ENCODE results near the gene LAMB4. TPM values are rescaled to one million over a fixed set of nuclear protein-coding genes. Genes with fewer than 3 reads are reported as not detected.

The LAMB4 gene
- polyA plus RNA-seq, 1 donor = 4.3 TPM

DNA sequence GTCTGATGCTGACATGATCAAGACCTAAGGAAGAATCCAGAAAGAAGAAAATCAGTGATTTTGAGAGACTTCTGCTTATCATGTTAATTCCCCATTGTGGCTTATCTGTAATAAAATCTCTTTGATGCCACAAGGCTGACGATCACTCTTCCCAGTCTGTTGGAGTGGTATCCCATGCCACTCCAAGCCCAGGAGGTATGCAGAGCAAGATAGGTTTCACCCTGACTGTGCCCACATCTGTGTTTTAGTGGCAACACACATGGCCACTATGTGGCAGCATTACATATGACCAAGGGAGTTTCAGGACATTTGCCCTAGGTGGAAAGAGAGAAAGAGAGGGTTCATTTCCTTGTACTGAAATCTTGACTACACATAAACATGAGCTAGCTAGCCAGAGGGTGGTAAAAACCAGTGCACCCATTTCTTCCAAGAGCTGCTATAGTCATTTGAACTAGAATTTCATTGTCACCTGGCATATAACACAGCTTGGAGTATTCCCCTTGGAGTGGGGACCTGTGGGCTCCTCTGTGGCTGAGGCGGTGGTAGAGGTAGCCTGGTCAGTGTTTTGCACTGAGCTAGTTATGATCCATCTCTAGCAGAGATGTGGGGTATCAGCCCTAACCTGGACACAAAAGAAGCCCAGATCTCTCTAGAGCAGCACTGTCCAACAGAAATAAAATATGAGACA is 20.8 kb downstream of the LAMB4 start:
- no peak for DNase-seq

- DNase-seq = no peak
Measured at GRCh38 chr7:108108131-108108530, 22.0 kb downstream of the LAMB4 start.

DNA sequence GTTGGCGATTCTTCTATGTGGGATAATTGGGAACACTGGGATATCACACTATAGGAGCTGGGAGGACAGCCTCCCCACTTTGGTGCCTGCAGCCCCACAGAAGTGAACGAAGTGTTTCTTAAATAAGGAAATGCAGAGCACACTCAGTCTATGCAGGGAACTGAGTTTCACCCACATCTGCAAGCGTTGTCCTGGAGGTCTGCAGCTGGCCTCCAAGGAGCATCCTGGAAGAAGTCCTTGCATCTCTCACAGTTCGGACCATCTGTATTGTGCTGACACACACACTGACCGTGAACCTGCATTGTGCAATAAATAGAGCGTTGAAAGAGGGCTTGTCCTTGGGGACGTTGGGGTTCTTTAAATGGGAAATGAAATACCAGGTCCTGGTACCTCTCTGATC is 25.8 kb downstream of the LAMB4 start:
- DNase-seq = no peak

DNA sequence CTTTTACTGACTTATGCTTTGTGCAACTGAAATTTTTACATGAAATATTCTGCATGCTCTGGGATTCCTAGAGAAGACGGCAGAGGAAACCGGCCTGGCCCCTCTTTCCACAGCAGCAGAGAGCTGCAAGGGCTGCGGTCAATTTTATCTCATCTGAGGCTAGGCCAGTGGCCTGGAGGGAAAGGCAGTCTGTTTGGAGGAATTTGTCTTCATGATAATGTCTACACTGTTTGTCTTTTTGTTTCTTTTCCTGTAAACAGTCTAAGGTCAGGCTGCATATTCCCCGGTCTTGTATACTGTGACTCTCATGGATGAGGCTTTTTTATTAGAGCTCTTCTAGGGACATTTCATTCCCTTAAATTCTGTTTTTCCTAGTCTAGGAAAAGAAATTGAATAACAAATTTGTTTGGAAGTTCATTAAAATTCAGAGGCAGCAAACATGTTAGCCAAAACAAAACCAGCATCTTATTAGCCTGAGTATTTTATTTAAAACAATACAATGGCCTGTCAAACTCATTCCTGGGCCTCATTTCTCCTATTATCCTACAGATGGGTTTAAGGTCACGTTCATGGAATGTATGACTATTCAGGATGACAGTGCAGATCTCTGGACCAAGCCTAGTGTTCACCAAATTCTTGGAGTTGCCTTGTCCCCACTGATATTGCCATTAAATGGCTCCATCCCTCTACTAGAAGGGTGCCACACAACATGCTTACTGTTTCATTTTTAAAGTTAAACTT is 26.4 kb downstream of the LAMB4 start:
- DNase-seq = no peak

GRCh38 chr7:108102671-108103312 is 27.4 kb downstream of the LAMB4 start:
- no peak for DNase-seq

GRCh38 chr7:108101759-108102158 is 28.4 kb downstream of the LAMB4 start:
- DNase-seq = no peak

- no peak for DNase-seq
Measured at GRCh38 chr7:108099713-108100112, 30.4 kb downstream of the LAMB4 start.

DNA sequence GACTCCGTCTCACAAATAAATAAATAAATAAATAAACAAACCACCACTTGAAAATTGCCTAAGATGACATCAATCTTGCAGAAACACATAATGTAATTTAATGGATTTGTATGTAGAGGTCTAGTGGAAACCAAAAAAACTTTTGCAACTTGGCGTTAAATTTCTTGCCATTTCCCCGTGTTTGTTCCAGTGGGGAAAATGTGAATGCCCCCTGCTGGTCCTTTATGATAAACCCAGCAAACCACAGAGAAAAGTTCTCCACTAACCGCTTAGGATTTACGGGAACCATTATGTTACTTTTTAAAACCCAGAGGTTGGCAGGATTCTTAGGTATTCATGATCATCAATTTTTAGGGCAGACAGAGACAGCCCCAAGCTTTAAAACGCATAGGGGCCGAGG is 32.5 kb downstream of the LAMB4 start:
- no peak for DNase-seq

DNA sequence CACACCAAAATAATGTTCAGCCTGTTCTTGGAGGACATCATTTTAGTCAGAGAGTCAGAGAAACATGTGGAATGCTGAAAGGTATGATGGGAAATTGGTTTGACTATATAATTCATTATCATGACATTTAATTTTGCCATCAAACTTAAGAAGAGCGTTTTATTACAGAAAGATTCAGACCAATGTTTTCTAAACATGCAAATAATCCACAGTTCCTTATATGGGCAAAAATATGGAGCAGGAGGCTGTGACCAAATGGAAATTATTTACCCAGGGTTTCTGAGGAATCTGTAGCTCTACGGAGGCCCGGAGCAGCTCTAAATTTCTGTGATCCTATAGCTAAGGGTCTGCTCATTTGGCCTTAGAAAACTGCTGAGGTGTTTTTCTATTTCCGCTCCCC is 33.2 kb downstream of the LAMB4 start:
- DNase-seq = no peak

- DNase-seq = no peak
Measured at GRCh38 chr7:108094933-108095710, 35.0 kb downstream of the LAMB4 start.

DNA sequence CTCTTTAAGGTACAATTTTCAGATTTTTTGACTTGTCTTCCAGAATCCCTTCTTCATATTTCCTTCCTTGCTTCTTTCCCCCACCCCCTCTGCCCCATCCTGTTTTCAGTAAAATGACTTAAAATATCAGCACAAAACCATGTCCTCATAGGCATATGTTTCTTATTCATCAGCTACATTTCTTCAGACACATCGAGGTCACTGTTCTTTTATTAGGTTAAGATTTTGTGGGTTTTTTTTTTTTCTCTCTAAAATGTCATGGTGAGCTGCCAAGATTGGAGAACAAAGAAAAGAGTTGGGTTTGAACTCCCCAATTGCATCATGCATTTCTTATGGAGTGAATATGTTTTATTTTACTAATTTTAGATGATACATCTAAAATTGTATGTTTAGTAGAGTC is 35.8 kb downstream of the LAMB4 start:
- DNase-seq = no peak

DNA sequence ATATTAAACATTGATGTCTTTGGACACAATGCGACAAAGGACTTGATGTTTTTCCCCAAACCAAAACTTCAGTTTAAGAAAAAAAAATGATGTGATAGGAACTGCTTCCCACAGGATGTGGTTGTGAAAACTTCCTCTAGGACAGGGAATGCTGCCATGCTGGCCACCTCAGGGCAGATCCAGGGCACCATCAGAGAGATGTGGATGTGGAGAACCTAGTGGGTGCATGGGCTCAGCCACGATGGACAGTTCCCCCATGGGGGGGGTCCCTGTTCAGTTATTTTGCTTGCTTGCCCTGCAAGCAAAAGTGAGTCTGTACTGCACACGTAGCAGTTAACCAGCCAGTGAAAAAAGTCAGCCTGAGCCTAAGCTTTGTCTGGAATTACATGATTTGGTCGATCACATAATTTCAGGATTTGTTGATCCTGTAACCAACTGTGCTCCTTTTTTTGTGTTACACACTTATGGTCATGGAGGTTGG is 36.3 kb downstream of the LAMB4 start:
- no peak for DNase-seq

GRCh38 chr7:108093341-108093740 is 36.8 kb downstream of the LAMB4 start:
- no peak for DNase-seq

GRCh38 chr7:108091461-108091831 is 38.7 kb downstream of the LAMB4 start:
- DNase-seq = no peak

GRCh38 chr7:108090791-108091460 is 39.2 kb downstream of the LAMB4 start:
- DNase-seq = no peak

DNA sequence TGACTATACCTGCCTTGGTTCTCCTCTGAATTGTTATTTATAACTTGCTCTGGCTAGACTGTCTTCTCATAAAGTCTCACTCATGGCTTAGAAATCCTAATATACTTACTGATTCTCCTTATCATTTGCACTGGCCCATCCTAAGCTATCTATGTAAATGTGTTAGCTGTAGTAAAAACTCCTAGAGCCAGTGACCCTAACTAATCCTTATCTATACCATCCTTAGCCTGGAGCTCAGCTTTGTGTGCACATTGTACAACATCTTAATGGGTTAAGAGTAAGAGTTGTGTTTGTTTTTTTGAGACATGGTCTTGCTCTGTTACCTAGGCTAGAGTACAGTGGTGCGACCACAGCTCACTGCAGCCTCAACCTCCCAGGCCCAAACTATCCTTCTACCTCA is 40.8 kb downstream of the LAMB4 start:
- no peak for DNase-seq

DNA sequence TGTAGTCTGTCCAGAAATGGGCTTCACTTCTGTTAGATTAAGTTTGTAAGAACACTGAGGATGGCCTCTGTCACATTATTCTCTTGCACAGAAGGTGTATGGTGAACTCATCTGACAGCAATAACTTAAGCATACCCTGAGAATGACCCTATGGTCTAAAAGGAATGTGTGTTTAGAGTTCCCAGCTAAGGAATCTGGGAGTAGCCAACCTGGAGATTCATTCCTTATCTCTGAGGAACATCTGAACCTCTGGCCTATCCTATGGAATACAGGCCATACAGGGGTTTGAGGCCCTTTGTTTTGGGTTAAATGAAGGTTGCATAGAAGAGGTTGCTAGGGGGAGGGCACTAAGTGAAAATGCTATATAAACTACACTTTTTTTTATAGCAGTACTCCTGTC is 41.4 kb downstream of the LAMB4 start:
- DNase-seq = no peak

GRCh38 chr7:108087778-108088177 is 42.4 kb downstream of the LAMB4 start:
- no peak for DNase-seq

GRCh38 chr7:108086962-108087361 is 43.2 kb downstream of the LAMB4 start:
- no peak for DNase-seq

- DNase-seq = no peak
Measured at GRCh38 chr7:108086546-108086945, 43.6 kb downstream of the LAMB4 start.

DNA sequence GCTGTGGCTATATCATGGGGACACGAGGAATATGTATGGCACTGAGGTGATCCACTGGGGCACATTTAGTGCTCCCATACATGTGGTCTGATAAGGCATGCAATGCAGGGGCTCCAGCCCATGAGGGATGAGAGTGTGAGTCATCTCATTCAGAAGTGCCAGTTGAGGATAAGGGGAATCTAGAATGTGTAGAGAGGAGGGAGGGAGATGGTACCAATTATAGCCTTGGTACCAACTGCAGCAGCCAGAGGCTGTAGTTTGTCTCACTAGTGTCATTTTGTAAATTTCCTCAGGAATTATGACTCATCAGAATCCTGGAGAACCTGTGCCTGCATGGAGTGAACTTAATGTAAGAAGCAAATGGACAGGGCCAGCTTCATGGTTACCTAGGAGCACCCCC is 46.2 kb downstream of the LAMB4 start:
- no peak for DNase-seq

Data from left kidney (tissue), 2 donors.